HepG2 (cell line): Measurements from ENCODE around the gene R3HDM4. TPM values are rescaled to one million over a fixed set of nuclear protein-coding genes. Genes with fewer than 3 reads are reported as not detected.

ENCODE experiments used
- BATF2 ChIP-seq: sonication (generic); formaldehyde crosslinking; IDR thresholded peaks from 2 replicates; pipeline ENCODE4 v1.8.0; 2022; ENCODE audit warnings: mild to moderate bottlenecking, missing genetic modification reagents, moderate library complexity
- DNMT1 ChIP-seq: sonication (generic); formaldehyde crosslinking; IDR thresholded peaks from 2 replicates; pipeline ENCODE4 v1.5.1; 2020; ENCODE audit warnings: mild to moderate bottlenecking, missing genetic modification reagents
- PAXIP1 ChIP-seq: sonication (generic); formaldehyde crosslinking; conservative IDR thresholded peaks from 2 replicates; pipeline ENCODE4 v1.4.0; 2020; ENCODE audit warnings: mild to moderate bottlenecking, missing genetic modification reagents, moderate library complexity
- PHF5A ChIP-seq: IDR thresholded peaks from one replicate; pipeline ENCODE4 v1.6.1; 2018; ENCODE audit warnings: low read depth, missing genetic modification reagents; ENCODE audit not compliant: unreplicated experiment
- SOX13 ChIP-seq, 3 experiments: fragments of 450-650 bp in 1 of 3; sonication (generic) in 1 of 3; formaldehyde crosslinking in 1 of 3; IDR thresholded peaks in 2 of 3; conservative IDR thresholded peaks in 1 of 3; 2 replicates each; pipeline versions ENCODE4 v1.5.0 to v1.6.1; 2016 to 2020; ENCODE audit warnings: antibody characterized with exemption in 1 of 3, mild to moderate bottlenecking in 1 of 3, missing compliant biosample characterization in 1 of 3, missing genetic modification reagents in 1 of 3, moderate library complexity in 1 of 3
- ZNF281 ChIP-seq: sonication (generic); formaldehyde crosslinking; IDR thresholded peaks from 2 replicates; pipeline ENCODE4 v1.4.0; 2020; ENCODE audit warnings: missing genetic modification reagents, borderline replicate concordance
- ZNF761 ChIP-seq: sonication (generic); formaldehyde crosslinking; conservative IDR thresholded peaks from 2 replicates; pipeline ENCODE4 v1.4.0; 2020; ENCODE audit warnings: mild to moderate bottlenecking, missing genetic modification reagents
- polyA plus RNA-seq, 8 experiments: library from polyadenylated mRNA; depleted of rRNA in 3 of 8; stranded (reverse) in 7 of 8; unstranded in 1 of 8; fragments of >200 nt; fragmentation: Illumina TruSeq in 4 of 8; extraction: Trizol in 4 of 8; gene quantifications; 2 replicates each; pipeline versions ENCODE4 v1.2.1 to v1.2.3, GENCODE V29; 2011 to 2016; ENCODE audit warnings: low read depth in 4 of 8, missing spikeins in 1 of 8, mixed read lengths in 1 of 8; ENCODE audit not compliant: insufficient read depth in 1 of 8
- total RNA-seq, 5 experiments: library from RNA; depleted of rRNA; stranded (reverse); fragments of >200 nt; fragmentation: Illumina TruSeq; extraction: Trizol; gene quantifications; 2 replicates each; pipeline ENCODE4 v1.2.3, GENCODE V29; 2016; ENCODE audit warnings: low read depth in 1 of 5

R3HDM4 gene
- total and polyA plus RNA-seq, 2 of the 13 experiments (the other 11 are each of a cell fraction or from before 2014, with no cell fraction given): 26.2 to 26.9 TPM

- TF ChIP-seq SOX13 (IDR thresholded peaks at IDR 0.05): no peak
- TF ChIP-seq SOX13 (CRISPR knock-in tag; conservative IDR thresholded peaks at IDR 0.05 in 1 of 2, IDR thresholded peaks at IDR 0.05 in 1 of 2): peak in 1 of 2 experiments; percentile 57; a peak in 2 of 4 replicates
- TF ChIP-seq DNMT1: no peak
- TF ChIP-seq PHF5A (CRISPR knock-in tag): peak; percentile 78
- no peak for TF ChIP-seq ZNF761
- TF ChIP-seq PAXIP1 (CRISPR knock-in tag): peak; percentile 82
- TF ChIP-seq BATF2 (CRISPR knock-in tag): no peak
- TF ChIP-seq ZNF281 (CRISPR knock-in tag): peak; percentile 83
- TF ChIP-seq, all 625 proteins: peak for 90
Measured at GRCh38 chr19:926589-927350, 13.8 kb upstream of the R3HDM4 start (continued).
